ENCODE measurements around the gene ATL1. TPM values are rescaled to one million over a fixed set of nuclear protein-coding genes. Genes with fewer than 3 reads are reported as not detected.

ATL1 gene
- total and polyA plus RNA-seq, 2 of the 4 experiments (the other 2 are of a cell fraction) = 6.0 to 12.2 TPM

DNA sequence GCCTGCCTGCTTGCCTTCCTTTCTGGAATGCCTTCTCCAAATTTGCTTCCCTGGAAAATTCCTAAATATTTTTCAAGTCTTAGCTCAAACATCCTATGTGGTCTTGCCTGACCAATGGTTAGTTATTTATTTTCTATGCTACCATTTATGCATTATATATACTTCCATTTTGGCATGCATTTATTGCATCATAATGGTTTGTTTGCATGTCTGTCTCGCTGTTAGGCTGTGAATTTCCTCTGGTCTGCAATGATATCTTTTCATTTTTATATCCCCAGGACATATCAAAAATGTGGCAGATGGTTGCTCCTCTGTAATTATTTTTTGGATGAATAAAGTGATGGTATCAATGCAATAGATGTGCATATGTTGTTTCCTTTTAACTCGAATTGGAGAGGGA lies 30.5 kb downstream of the ATL1 start:
- no peaks in the 10 kb centered on the region for H4K20me1 ChIP-seq (ENCODE audit: insufficient read depth, low read length)
- ChIA-PET CTCF (interaction anchor here (0.8 kb wide), 1 partner anchor 10 kb away, joined by 3 read pairs; no protein-coding TSS in a partner anchor), POLR2A (ENCODE audit: unreplicated experiment) (no interaction called here)
- no peak overlapping the region for H3K23ac ChIP-seq (ENCODE audit: low read depth, low read length)
- H3K4me2 ChIP-seq (ENCODE audit: low read depth, low read length) = no peak overlapping the region
- no peak overlapping the region for H3K27ac ChIP-seq (ENCODE audit: insufficient read depth, low read length)
- no peak overlapping the region for H4K5ac ChIP-seq (ENCODE audit: low read depth, low read length)
- H2AFZ ChIP-seq (replicated peaks; ENCODE audit: low read length, poor library complexity) = no peak overlapping the region
- H3K4ac ChIP-seq (ENCODE audit: low read depth, low read length) = no peak overlapping the region
- no TSS peak for BruUV-seq (replicated peaks)
- no peak overlapping the region for H3K14ac ChIP-seq (replicated peaks; ENCODE audit: low read depth, low read length)
- H2BK5ac ChIP-seq (ENCODE audit: low read depth, low read length, poor library complexity, severe bottlenecking) = no peak overlapping the region
- WGBS, 2 experiments (ENCODE audit: extremely low coverage in 2 of 2, insufficient read length in 1 of 2) = no CpG with 5 or more reads among the region's 2 CpGs
- H3K4me3 ChIP-seq (ENCODE audit: insufficient read depth, low read depth, low read length) = no peak overlapping the region
- no peak overlapping the region for H3K18ac ChIP-seq (ENCODE audit: low read depth, low read length)
- no peak for DNase-seq
- in situ Hi-C loops (cut with MboI; ENCODE audit: low sequenced_read_pairs) (loop anchor here (25.0 kb wide), 1 partner anchor 622 kb away; no protein-coding TSS in a partner anchor), intact Hi-C loops (cut with micrococcal nuclease) (no loop called here), dilution Hi-C loops (cut with HindIII; ENCODE audit: low sequenced_read_pairs, unreplicated experiment) (no loop called here)
- H4K8ac ChIP-seq (ENCODE audit: low read depth in 2 of 2, low read length in 2 of 2) = no peak overlapping the region
- no peak overlapping the region for H3K56ac ChIP-seq (ENCODE audit: extremely low read depth, insufficient read depth, low read length)
- no peak overlapping the region for H2BK15ac ChIP-seq (ENCODE audit: low read depth, low read length)
- H3K4me1 ChIP-seq (ENCODE audit: control insufficient read depth, insufficient read depth, low read length) = peaks cover 3% of the 10 kb centered on the region; the same call in 1 of the 2 replicates
- no peak for ATAC-seq (ENCODE audit: low read depth)
- no peak for TF ChIP-seq BHLHE40 (IDR thresholded peaks at IDR 0.05; ENCODE audit: low read depth, low read length)
- peak; percentile 63 for TF ChIP-seq CEBPB (IDR thresholded peaks at IDR 0.05; ENCODE audit: low read depth, low read length)
- no peak for TF ChIP-seq FOS (IDR thresholded peaks at IDR 0.05; ENCODE audit: low read depth, low read length)
- TF ChIP-seq RFX5 (IDR thresholded peaks at IDR 0.05; ENCODE audit: low read depth, low read length) = no peak
- TF ChIP-seq, protein P1, sequence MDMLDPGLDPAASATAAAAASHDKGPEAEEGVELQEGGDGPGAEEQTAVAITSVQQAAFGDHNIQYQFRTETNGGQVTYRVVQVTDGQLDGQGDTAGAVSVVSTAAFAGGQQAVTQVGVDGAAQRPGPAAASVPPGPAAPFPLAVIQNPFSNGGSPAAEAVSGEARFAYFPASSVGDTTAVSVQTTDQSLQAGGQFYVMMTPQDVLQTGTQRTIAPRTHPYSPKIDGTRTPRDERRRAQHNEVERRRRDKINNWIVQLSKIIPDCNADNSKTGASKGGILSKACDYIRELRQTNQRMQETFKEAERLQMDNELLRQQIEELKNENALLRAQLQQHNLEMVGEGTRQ (IDR thresholded peaks at IDR 0.05; ENCODE audit: low read depth, low read length) = no peak
- no peak for TF ChIP-seq POLR2A (IDR thresholded peaks at IDR 0.05; ENCODE audit: low read depth, low read length)
- no peak for TF ChIP-seq MXI1 (IDR thresholded peaks at IDR 0.05; ENCODE audit: borderline replicate concordance, low read depth, low read length)
- TF ChIP-seq MAFK (IDR thresholded peaks at IDR 0.05; ENCODE audit: low read depth, low read length) = no peak
- TF ChIP-seq MAZ (IDR thresholded peaks at IDR 0.05; ENCODE audit: borderline replicate concordance, low read depth, low read length) = no peak
- H3K79me1 ChIP-seq (ENCODE audit: low read depth in 1 of 2, low read length in 2 of 2) = no peaks in the 10 kb centered on the region
- no peak overlapping the region for H2BK120ac ChIP-seq (ENCODE audit: low read depth, low read length)
- H3K36me3 ChIP-seq (ENCODE audit: control insufficient read depth, insufficient read depth, low read length) = no peaks in the 10 kb centered on the region
- no peak overlapping the region for H2AK9ac ChIP-seq (replicated peaks; ENCODE audit: low read depth, low read length, poor library complexity)
- H2AK5ac ChIP-seq (ENCODE audit: low read depth, low read length) = no peak overlapping the region
- H3K9me3 ChIP-seq (ENCODE audit: control insufficient read depth, insufficient read depth, low read length) = no peaks in the 10 kb centered on the region
- H2BK20ac ChIP-seq (ENCODE audit: low read depth, low read length) = no peak overlapping the region
- H3K9me1 ChIP-seq (ENCODE audit: insufficient read depth, low read length) = 0 out of 2 replicates have a peak, but pooled peaks cover 2% of the 10 kb centered on the region
- H3K27me3 ChIP-seq (ENCODE audit: control insufficient read depth, insufficient read depth, low read length) = no peaks in the 10 kb centered on the region
- H4K91ac ChIP-seq (ENCODE audit: insufficient read depth, low read depth, low read length) = no peak overlapping the region
- no peak overlapping the region for H3K9ac ChIP-seq (ENCODE audit: low read depth, low read length)

Measured in IMR-90 (cell line).